Thoracic aorta (tissue), 2 donors: ENCODE results near the gene TACC2. TPM values are rescaled to one million over a fixed set of nuclear protein-coding genes. Genes with fewer than 3 reads are reported as not detected.

Experiments
- ATAC-seq: fragments of 150-250 bp; one replicate; pipeline ENCODE4 v1.8.0; 2017; ENCODE audit warnings: low read depth; ENCODE audit not compliant: insufficient number of reproducible peaks, low FRiP score
- DNase-seq: peaks from one replicate; pipeline ENCODE4 v3.0.0-alpha.2; 2020; ENCODE audit warnings: low spot score
- H3K27ac ChIP-seq, 2 donors: fragments of 200-600 bp; sonication (generic); 1 replicate in 1 of 2; 2 replicates in 1 of 2; pipeline ENCODE4 v1.5.1; 2016; ENCODE audit warnings: mild to moderate bottlenecking in 2 of 2, moderate library complexity in 2 of 2
- H3K27me3 ChIP-seq: fragments of 200-600 bp; sonication (generic); replicated peaks from 2 replicates; pipeline ENCODE4 v1.6.0; 2016; ENCODE audit warnings: mild to moderate bottlenecking; ENCODE audit not compliant: insufficient read depth
- H3K36me3 ChIP-seq: fragments of 200-600 bp; sonication (generic); one replicate; pipeline ENCODE4 v1.5.1; 2016
- H3K4me1 ChIP-seq, 2 donors: fragments of 200-600 bp; sonication (generic); 1 replicate in 1 of 2; 2 replicates in 1 of 2; pipeline versions ENCODE4 v1.5.1 to v1.6.0; 2016; ENCODE audit warnings: low read depth in 2 of 2, mild to moderate bottlenecking in 1 of 2; ENCODE audit not compliant: control insufficient read depth in 1 of 2
- H3K4me3 ChIP-seq: fragments of 200-600 bp; sonication (generic); 2 replicates; pipeline ENCODE4 v1.5.1; 2016; ENCODE audit warnings: mild to moderate bottlenecking
- H3K9me3 ChIP-seq: fragments of 200-600 bp; sonication (generic); 2 replicates; pipeline ENCODE4 v1.5.1; 2016
- total RNA-seq, 2 donors: library from RNA; depleted of rRNA; stranded (reverse); fragments of >200 nt; gene quantifications; one replicate each; pipeline versions ENCODE4 v1.1.0 to v1.2.3, GENCODE V29; 2016
- TF ChIP-seq, protein P1 (sequence below): fragments of 200-600 bp; sonication (generic); IDR thresholded peaks from one replicate; pipeline ENCODE4 v1.5.1; 2019; ENCODE audit warnings: antibody characterized with exemption

TACC2 gene
- total RNA-seq, 2 donors from 2014 or later = 52.1 to 71.0 TPM

DNA sequence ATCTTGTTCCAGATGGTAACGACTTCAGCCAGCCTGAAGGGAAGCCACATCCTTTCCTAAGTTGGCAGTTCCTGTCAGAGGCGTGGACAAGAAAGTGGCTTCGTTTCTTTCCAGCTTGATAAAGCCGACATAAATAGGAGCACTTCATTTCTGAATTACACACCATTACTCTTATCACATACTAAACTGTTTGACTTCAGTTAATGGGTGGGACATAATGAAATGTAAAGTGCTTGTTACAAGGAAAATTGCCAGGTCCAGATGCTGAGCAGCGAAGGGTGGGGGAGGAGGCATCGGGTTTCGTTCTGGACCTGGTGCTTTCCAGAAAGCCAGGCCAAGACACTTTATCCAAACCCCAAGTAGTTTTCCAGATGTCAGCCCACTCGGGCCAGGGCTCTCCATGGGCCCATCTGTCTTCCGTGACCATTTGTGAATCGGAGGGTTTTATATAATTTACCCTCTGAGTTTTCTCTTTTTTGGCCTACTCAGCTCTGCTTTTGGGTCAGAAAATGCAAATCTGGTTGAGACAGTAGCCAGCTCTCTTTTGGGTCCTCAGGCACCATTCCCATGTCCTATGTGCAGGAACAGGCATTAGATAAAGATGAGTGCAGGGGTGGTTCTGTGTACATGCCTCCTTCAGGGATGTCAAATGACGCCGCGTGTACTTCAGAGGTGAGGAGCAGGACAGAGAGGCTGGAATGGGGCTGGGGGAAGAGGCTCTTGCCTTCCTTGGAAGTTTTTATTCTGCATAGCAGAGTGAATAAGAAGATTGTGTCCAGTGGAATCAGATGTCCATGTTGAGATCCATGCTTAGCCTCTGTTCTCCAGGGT, 90.2 kb downstream of the TACC2 start:
- DNase-seq (no peak), ATAC-seq (no peak)
- Histone ChIP-seq H3K4me1 (no peaks in the 10 kb centered on the region), H3K27me3 (no peaks in the 10 kb centered on the region), H3K36me3 (peaks cover 5% of the 10 kb centered on the region), H3K4me3 (no peak overlapping the region), H3K9me3 (no peaks in the 10 kb centered on the region), H3K27ac (no peak overlapping the region)
- TF ChIP-seq, protein P1, sequence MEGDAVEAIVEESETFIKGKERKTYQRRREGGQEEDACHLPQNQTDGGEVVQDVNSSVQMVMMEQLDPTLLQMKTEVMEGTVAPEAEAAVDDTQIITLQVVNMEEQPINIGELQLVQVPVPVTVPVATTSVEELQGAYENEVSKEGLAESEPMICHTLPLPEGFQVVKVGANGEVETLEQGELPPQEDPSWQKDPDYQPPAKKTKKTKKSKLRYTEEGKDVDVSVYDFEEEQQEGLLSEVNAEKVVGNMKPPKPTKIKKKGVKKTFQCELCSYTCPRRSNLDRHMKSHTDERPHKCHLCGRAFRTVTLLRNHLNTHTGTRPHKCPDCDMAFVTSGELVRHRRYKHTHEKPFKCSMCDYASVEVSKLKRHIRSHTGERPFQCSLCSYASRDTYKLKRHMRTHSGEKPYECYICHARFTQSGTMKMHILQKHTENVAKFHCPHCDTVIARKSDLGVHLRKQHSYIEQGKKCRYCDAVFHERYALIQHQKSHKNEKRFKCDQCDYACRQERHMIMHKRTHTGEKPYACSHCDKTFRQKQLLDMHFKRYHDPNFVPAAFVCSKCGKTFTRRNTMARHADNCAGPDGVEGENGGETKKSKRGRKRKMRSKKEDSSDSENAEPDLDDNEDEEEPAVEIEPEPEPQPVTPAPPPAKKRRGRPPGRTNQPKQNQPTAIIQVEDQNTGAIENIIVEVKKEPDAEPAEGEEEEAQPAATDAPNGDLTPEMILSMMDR = no peak

DNA sequence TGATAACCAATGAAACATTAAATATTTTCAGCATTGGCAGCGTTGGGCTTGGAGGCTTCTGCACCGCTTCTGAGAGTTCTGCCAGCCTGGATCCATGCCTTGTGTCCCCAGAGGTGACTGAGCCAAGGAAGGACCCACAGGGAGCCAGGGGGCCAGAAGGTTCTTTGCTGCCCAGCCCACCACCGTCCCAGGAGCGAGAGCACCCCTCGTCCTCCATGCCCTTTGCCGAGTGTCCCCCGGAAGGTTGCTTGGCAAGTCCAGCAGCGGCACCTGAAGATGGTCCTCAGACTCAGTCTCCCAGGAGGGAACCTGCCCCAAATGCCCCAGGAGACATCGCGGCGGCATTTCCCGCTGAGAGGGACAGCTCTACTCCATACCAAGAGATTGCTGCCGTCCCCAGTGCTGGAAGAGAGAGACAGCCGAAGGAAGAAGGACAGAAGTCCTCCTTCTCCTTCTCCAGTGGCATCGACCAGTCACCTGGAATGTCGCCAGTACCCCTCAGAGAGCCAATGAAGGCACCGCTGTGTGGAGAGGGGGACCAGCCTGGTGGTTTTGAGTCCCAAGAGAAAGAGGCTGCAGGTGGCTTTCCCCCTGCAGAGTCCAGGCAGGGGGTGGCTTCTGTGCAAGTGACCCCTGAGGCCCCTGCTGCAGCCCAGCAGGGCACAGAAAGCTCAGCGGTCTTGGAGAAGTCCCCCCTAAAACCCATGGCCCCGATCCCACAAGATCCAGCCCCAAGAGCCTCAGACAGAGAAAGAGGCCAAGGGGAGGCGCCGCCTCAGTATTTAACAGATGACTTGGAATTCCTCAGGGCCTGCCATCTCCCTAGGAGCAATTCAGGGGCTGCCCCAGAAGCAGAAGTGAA, 93.9 kb downstream of the TACC2 start:
- Histone ChIP-seq H3K27ac (no peak overlapping the region), H3K9me3 (no peaks in the 10 kb centered on the region), H3K4me1 (no peaks in the 10 kb centered on the region), H3K36me3 (peaks cover 20% of the 10 kb centered on the region), H3K27me3 (no peaks in the 10 kb centered on the region), H3K4me3 (no peak overlapping the region)
- DNase-seq = no peak
- ATAC-seq = no peak
- TF ChIP-seq, protein P1 = no peak

DNA sequence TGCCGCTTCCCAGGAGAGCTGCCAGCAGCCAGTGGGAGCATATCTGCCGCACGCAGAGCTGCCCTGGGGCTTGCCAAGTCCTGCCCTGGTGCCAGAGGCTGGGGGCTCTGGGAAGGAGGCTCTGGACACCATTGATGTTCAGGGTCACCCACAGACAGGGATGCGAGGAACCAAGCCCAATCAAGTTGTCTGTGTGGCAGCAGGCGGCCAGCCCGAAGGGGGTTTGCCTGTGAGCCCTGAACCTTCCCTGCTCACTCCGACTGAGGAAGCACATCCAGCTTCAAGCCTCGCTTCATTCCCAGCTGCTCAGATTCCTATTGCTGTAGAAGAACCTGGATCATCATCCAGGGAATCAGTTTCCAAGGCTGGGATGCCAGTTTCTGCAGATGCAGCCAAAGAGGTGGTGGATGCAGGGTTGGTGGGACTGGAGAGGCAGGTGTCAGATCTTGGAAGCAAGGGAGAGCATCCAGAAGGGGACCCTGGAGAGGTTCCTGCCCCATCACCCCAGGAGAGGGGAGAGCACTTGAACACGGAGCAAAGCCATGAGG, 94.6 kb downstream of the TACC2 start:
- H3K27me3 ChIP-seq = no peaks in the 10 kb centered on the region
- ATAC-seq = no peak
- H3K4me1 ChIP-seq = no peaks in the 10 kb centered on the region
- H3K4me3 ChIP-seq = no peak overlapping the region
- H3K36me3 ChIP-seq = peaks cover 20% of the 10 kb centered on the region
- no peak overlapping the region for H3K27ac ChIP-seq
- H3K9me3 ChIP-seq = no peaks in the 10 kb centered on the region
- no peak for DNase-seq
- TF ChIP-seq, protein P1 = no peak

DNA sequence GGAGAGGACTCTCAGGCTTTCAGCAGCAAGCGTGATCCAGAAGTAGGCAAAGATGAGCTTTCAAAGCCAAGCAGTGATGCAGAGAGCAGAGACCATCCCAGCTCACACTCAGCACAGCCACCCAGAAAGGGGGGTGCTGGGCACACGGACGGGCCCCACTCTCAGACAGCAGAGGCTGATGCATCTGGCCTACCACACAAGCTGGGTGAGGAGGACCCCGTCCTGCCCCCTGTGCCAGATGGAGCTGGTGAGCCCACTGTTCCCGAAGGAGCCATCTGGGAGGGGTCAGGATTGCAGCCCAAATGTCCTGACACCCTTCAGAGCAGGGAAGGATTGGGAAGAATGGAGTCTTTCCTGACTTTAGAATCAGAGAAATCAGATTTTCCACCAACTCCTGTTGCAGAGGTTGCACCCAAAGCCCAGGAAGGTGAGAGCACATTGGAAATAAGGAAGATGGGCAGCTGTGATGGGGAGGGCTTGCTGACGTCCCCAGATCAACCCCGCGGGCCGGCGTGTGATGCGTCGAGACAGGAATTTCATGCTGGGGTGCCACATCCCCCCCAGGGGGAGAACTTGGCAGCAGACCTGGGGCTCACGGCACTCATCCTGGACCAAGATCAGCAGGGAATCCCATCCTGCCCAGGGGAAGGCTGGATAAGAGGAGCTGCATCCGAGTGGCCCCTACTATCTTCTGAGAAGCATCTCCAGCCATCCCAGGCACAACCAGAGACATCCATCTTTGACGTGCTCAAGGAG, 95.5 kb downstream of the TACC2 start:
- no peaks in the 10 kb centered on the region for H3K9me3 ChIP-seq
- DNase-seq = no peak
- H3K4me3 ChIP-seq = no peak overlapping the region
- no peaks in the 10 kb centered on the region for H3K27me3 ChIP-seq
- H3K36me3 ChIP-seq = peaks cover 27% of the 10 kb centered on the region
- ATAC-seq = no peak
- TF ChIP-seq, protein P1 = no peak
- no peak overlapping the region for H3K27ac ChIP-seq
- no peaks in the 10 kb centered on the region for H3K4me1 ChIP-seq
